Endothelial cell of umbilical vein (primary cell): Measurements from ENCODE around the gene DDB1. TPM values are rescaled to one million over a fixed set of nuclear protein-coding genes. Genes with fewer than 3 reads are reported as not detected.
A peak's percentile ranks its signal among the peaks of the same experiment; 100 is the strongest.

Experiments used
- BruUV-seq: library from RNA; stranded (reverse); fragments of 400-500 nt; replicated peaks from 2 replicates; lab custom pipeline; 2021; lab: Mats Ljungman, UMichigan
- CTCF ChIA-PET: fragments of 300-600, 350-600 bp; sonication (Branson Sonifier 250); formaldehyde crosslinking; loops from one replicate; lab custom pipeline; 2021; ENCODE audit warnings: antibody characterized with exemption, inconsistent platforms; lab: Charles Lee
- POLR2A ChIA-PET: fragments of 300-600, 350-600 bp; sonication (Branson Sonifier 250); formaldehyde crosslinking; loops from one replicate; lab custom pipeline; 2021; ENCODE audit warnings: antibody characterized with exemption, inconsistent platforms; lab: Charles Lee
- DNase-seq: peaks from one replicate; pipeline ENCODE4 v3.0.0-alpha.2; 2011; ENCODE audit warnings: low read depth, low spot score
- FAIRE-seq: peaks from 2 replicates; lab custom pipeline; 2011; peaks lifted over from hg19 to GRCh38; lab: Jason Lieb, UNC
- H2AFZ ChIP-seq: 2 replicates; pipeline ENCODE4 v1.6.0; 2012; ENCODE audit warnings: low read depth, low read length, control low read depth, inconsistent platforms
- H3K27ac ChIP-seq: 2 replicates; pipeline ENCODE4 v1.5.1; 2011; ENCODE audit warnings: low read depth, mild to moderate bottlenecking, control low read depth, low read length, moderate library complexity; ENCODE audit not compliant: insufficient read depth
- H3K27me3 ChIP-seq, 2 experiments: 2 replicates each; pipeline versions ENCODE4 v1.6.0 to v1.6.1; 2011; ENCODE audit warnings: low read length in 2 of 2, mixed read lengths in 1 of 2; ENCODE audit not compliant: control insufficient read depth in 2 of 2, insufficient read depth in 2 of 2
- H3K36me3 ChIP-seq, 2 experiments: 2 replicates in 1 of 2; 3 replicates in 1 of 2; pipeline ENCODE4 v1.5.1; 2011; ENCODE audit warnings: low read length in 2 of 2, mild to moderate bottlenecking in 1 of 2, moderate library complexity in 1 of 2; ENCODE audit not compliant: control insufficient read depth in 2 of 2, insufficient read depth in 2 of 2; ENCODE audit errors: extremely low read depth in 1 of 2
- H3K4me1 ChIP-seq: 3 replicates; pipeline ENCODE4 v1.5.1; 2011; ENCODE audit warnings: mild to moderate bottlenecking, low read length; ENCODE audit not compliant: control insufficient read depth, insufficient read depth; ENCODE audit errors: extremely low read depth
- H3K4me2 ChIP-seq: 2 replicates; pipeline ENCODE4 v1.6.1; 2011; ENCODE audit warnings: low read length, control low read depth, mixed read lengths; ENCODE audit not compliant: insufficient read depth
- H3K4me3 ChIP-seq, 3 experiments: fragments of 200-600 bp in 1 of 3; sonication (generic), shearing (Covaris generic) in 1 of 3; replicated peaks in 1 of 3; 2 replicates each; pipeline ENCODE4 v1.5.1; 2011 to 2016; ENCODE audit warnings: control low read depth in 3 of 3, low read length in 3 of 3, mild to moderate bottlenecking in 2 of 3, inconsistent platforms in 1 of 3, low read depth in 1 of 3, moderate library complexity in 1 of 3; ENCODE audit not compliant: insufficient read depth in 1 of 3
- H3K79me2 ChIP-seq: 2 replicates; pipeline ENCODE4 v1.6.0; 2012; ENCODE audit warnings: low read length, inconsistent platforms; ENCODE audit not compliant: control insufficient read depth, insufficient read depth
- H3K9ac ChIP-seq: replicated peaks from 2 replicates; pipeline ENCODE3; 2011; ENCODE audit warnings: low read length, control low read depth; ENCODE audit not compliant: insufficient read depth; ENCODE audit errors: extremely low read depth
- H3K9me1 ChIP-seq: replicated peaks from 3 replicates; pipeline ENCODE4 v1.6.0; 2011; ENCODE audit warnings: mild to moderate bottlenecking, low read length; ENCODE audit not compliant: control insufficient read depth, insufficient read depth; ENCODE audit errors: extremely low read depth
- H3K9me3 ChIP-seq: replicated peaks from 2 replicates; pipeline ENCODE4 v1.5.1; 2012; ENCODE audit warnings: low read length, inconsistent platforms; ENCODE audit not compliant: control insufficient read depth, insufficient read depth
- H4K20me1 ChIP-seq: replicated peaks from 2 replicates; pipeline ENCODE3; 2011; ENCODE audit warnings: mild to moderate bottlenecking, low read length; ENCODE audit not compliant: control insufficient read depth, insufficient read depth; ENCODE audit errors: extremely low read depth
- EZH2 ChIP-seq: IDR thresholded peaks from 2 replicates; pipeline ENCODE4 v1.6.1; 2012; ENCODE audit warnings: borderline replicate concordance, low read depth, mild to moderate bottlenecking, moderate library complexity, low read length, inconsistent platforms; ENCODE audit not compliant: severe bottlenecking
- FOS ChIP-seq: IDR thresholded peaks from 2 replicates; pipeline ENCODE4 v1.6.1; 2011; ENCODE audit warnings: mild to moderate bottlenecking, low read length, moderate library complexity, borderline replicate concordance; ENCODE audit not compliant: insufficient read depth
- GATA2 ChIP-seq: IDR thresholded peaks from 2 replicates; pipeline ENCODE4 v1.7.0; 2011; ENCODE audit warnings: low read depth, mild to moderate bottlenecking, moderate library complexity, mixed read lengths, low read length; ENCODE audit not compliant: insufficient read length, insufficient read depth
- JUN ChIP-seq: IDR thresholded peaks from 2 replicates; pipeline ENCODE4 v1.6.1; 2011; ENCODE audit warnings: borderline replicate concordance, low read depth; ENCODE audit not compliant: insufficient read length, insufficient read depth
- MYC ChIP-seq: IDR thresholded peaks from one replicate; pipeline ENCODE4 v1.6.1; 2011; ENCODE audit warnings: mild to moderate bottlenecking, low read depth, low read length
- POLR2A ChIP-seq: IDR thresholded peaks from 2 replicates; pipeline ENCODE4 v1.6.1; 2012; ENCODE audit warnings: low read depth, mild to moderate bottlenecking, control low read depth, low read length
- POLR2AphosphoS5 ChIP-seq: IDR thresholded peaks from 2 replicates; pipeline ENCODE4 v1.6.1; 2012; ENCODE audit warnings: low read depth, mild to moderate bottlenecking, control low read depth, low read length, moderate library complexity; ENCODE audit not compliant: insufficient read depth
- dilution Hi-C: fragments of 300-500 bp; cut with MboI; formaldehyde crosslinking; loops from one replicate; pipeline ENCODE4 v1.15.0; 2019; ENCODE audit warnings: low sequenced_read_pairs; ENCODE audit not compliant: extremely low pct_ligation_motif_present
- intact Hi-C: fragments of 100-400 bp; cut with micrococcal nuclease; formaldehyde crosslinking; loops from one replicate; pipeline ENCODE4 v1.10.0; 2022
- polyA plus RNA-seq, 4 experiments: library from polyadenylated mRNA; depleted of rRNA in 3 of 4; stranded (reverse) in 3 of 4; unstranded in 1 of 4; fragments of >200 nt; gene quantifications; 2 replicates each; pipeline versions ENCODE4 v1.2.1 to v1.2.3, GENCODE V29; 2011 to 2012; ENCODE audit warnings: missing spikeins in 1 of 4
- total RNA-seq: library from RNA; stranded (reverse); gene quantifications from 2 replicates; pipeline ENCODE4 v1.2.3, GENCODE V29; 2021
- TF ChIP-seq, protein P1 (sequence below): IDR thresholded peaks from 2 replicates; pipeline ENCODE4 v1.6.1; 2011; ENCODE audit not compliant: insufficient read depth, insufficient read length
- TF ChIP-seq, protein P2 (sequence below), 2 donors: IDR thresholded peaks; 1 replicate in 1 of 2; 2 replicates in 1 of 2; pipeline ENCODE4 v1.5.1; 2011; ENCODE audit warnings: low read length in 2 of 2, mild to moderate bottlenecking in 2 of 2, moderate library complexity in 2 of 2, control low read depth in 1 of 2, inconsistent platforms in 1 of 2, low read depth in 1 of 2; ENCODE audit not compliant: insufficient read depth in 1 of 2; ENCODE audit errors: extremely low read depth in 1 of 2

The DDB1 gene
- total and polyA plus RNA-seq, 2 donors (not counting 3 experiments of a cell fraction or from before 2014, with no cell fraction given) = 229 to 230 TPM

DNA sequence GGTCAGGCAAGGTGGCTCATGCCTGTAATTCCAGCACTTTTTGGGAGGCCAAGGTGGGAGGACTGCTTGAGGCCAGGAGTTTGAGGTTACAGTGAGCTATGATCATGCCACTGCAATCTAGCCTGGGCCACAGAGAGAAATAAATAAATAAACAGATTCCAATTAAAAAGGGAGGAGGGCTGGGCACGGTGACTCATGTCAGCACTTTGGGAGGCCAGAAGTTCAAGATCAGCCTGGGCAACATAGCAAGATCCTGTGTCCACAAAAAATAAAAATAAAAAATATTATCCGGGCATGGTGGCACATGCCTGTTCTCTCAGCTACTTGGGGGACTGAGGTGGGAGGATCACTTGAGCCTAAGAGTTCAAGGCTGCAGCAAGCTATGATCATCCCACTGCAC is 21.3 kb upstream of the DDB1 start:
- Histone ChIP-seq H2AFZ (no peak overlapping the region), H3K36me3 (peaks cover 0 to 16% of the 10 kb centered on the region in 2 experiments), H4K20me1 (no peaks in the 10 kb centered on the region), H3K4me2 (no peak overlapping the region), H3K4me3 (no peak overlapping the region), H3K9me1 (no peaks in the 10 kb centered on the region), H3K4me1 (peaks cover under 1% of the 10 kb centered on the region), H3K9me3 (no peaks in the 10 kb centered on the region), H3K27me3 (no peaks in the 10 kb centered on the region), H3K27ac (no peak overlapping the region), H3K9ac (no peak overlapping the region), H3K79me2 (no peaks in the 10 kb centered on the region)
- CTCF ChIA-PET = interaction anchor here (1.1 to 2.7 kb wide), 6 partner anchors 9 to 100 kb away, joined by 3 to 9 read pairs (median 4); partner anchors contain the start of gene TMEM216
- peak; percentile 66 for FAIRE-seq
- intact Hi-C loops (no loop called here), dilution Hi-C loops (no loop called here)
- no peak for DNase-seq
- POLR2A ChIA-PET = no interaction called here
- no TSS peak for BruUV-seq
- TF ChIP-seq, protein P1, sequence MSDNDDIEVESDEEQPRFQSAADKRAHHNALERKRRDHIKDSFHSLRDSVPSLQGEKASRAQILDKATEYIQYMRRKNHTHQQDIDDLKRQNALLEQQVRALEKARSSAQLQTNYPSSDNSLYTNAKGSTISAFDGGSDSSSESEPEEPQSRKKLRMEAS = no peak
- TF ChIP-seq, protein P2, sequence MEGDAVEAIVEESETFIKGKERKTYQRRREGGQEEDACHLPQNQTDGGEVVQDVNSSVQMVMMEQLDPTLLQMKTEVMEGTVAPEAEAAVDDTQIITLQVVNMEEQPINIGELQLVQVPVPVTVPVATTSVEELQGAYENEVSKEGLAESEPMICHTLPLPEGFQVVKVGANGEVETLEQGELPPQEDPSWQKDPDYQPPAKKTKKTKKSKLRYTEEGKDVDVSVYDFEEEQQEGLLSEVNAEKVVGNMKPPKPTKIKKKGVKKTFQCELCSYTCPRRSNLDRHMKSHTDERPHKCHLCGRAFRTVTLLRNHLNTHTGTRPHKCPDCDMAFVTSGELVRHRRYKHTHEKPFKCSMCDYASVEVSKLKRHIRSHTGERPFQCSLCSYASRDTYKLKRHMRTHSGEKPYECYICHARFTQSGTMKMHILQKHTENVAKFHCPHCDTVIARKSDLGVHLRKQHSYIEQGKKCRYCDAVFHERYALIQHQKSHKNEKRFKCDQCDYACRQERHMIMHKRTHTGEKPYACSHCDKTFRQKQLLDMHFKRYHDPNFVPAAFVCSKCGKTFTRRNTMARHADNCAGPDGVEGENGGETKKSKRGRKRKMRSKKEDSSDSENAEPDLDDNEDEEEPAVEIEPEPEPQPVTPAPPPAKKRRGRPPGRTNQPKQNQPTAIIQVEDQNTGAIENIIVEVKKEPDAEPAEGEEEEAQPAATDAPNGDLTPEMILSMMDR (IDR thresholded peaks at IDR 0.05; ENCODE audit: extremely low read depth in 1 of 2, insufficient read depth in 1 of 2, low read depth in 1 of 2, low read length in 2 of 2) = no peak
- TF ChIP-seq GATA2 = no peak
- TF ChIP-seq POLR2AphosphoS5 = no peak
- no peak for TF ChIP-seq FOS
- TF ChIP-seq EZH2 = no peak
- no peak for TF ChIP-seq JUN
- TF ChIP-seq POLR2A = no peak
- no peak for TF ChIP-seq MYC
